Measurements from ENCODE around the gene ANKMY1.
"Not testable (repeated sequence)": the region's sequence is repeated elsewhere in the genome, so short reads cannot be mapped to it uniquely, and the experiment has no call there.

Gene ANKMY1

DNA sequence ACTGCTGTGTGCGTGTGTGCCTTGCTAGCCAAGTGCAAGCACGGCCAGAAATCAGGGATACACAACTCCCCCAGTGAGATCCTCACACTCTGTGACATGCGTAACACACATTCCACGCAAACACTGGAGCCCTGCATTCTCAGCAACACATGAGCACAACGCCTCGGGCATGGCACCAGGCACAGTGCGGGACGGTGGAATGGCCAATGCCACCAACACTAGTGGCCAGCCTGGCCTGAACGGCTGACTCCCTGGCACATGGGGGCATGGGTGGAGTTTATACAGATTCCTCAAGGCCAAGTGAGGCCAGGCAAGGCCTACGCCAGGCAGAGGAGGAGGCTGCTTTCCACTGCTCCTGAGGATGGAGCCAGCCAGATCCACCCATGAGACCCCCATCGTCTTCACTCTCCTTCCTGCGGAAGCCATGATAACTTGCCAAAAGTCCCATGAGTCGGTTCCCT is 56.2 kb downstream of the ANKMY1 start:
- no peak for DNase-seq

DNA sequence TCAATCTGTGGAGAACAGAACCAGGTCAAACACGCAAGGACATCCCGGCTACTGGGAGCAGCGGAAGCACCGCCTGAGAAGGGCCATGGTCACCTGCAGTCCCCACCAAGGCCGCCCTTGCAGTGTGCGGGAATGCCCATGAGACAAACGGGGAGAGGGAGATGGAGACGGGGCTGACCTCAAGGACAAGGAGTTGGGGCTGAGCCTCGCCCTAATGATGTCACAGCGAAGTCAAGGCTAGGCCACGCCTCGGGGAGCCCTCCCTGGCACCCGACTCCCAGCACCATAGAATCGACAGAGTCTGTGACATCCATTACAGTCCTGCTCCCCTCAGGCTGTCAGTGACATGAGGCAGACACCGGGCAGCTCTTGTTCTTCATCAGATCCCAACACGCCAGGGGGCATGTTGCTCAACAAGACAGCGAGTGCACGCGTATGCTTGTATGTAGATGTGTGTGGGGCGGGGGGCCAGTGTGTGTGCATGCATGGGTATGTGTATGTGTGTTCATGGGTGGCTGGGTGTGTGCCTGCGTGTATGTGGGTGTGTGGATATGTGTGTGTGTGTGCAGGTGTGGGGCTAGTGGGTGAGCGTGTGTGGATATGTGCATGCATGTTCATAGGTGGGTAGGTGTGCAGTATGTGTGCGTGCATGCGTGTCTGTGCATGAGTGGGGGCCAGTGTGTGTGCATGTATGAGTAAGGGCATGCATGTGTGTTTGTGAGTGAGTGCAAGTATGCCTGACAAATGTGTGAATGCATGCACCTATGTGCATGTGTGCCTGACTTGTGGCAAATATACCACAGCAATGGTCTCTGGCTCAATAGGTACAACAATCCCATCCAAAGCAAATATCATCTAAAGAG is 57.0 kb downstream of the ANKMY1 start:
- DNase-seq = no peak

GRCh38 chr2:240499309-240500301 is 58.2 kb downstream of the ANKMY1 start:
- no peak for DNase-seq

DNA sequence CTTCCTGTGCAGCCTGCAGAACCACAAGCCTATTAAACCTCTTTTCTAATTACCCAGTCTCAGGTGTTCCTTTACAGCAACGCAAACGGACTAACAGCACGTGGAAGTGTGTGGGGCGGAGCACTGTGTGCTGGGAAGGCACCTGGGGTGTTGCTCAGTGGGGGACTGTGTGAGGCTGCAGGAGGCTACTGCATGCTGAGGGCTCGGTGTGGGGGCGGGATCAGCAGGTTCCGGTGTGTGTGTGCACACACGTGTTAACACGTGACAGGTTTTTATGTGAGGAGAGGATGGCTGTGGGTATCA is 58.9 kb downstream of the ANKMY1 start:
- DNase-seq = no peak

GRCh38 chr2:240498171-240498957 is 59.4 kb downstream of the ANKMY1 start:
- DNase-seq = no peak

DNA sequence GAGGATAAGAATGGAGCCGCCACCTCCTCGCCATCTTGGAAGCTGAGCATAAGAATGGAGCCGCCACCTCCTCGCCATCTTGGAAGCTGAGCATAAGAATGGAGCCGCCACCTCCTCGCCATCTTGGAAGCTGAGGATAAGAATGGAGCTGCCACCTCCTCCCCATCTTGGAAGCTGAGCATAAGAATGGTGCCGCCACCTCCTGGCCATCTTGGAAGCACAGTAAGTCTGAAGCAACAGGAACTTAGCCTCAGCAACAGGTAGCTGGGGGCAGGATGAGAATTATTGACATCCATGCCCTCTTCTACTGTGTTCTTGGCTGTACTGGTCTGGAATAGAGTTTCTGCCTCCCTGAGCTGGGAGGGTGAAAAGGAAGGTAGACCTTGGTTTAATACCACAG is 60.7 kb downstream of the ANKMY1 start:
- DNase-seq = not testable (repeated sequence)

- DNase-seq = not testable (repeated sequence)
These were observed 62.8 kb downstream of the ANKMY1 start for GRCh38 chr2:240494942-240495341.

- DNase-seq = no peak
These were observed 63.5 kb downstream of the ANKMY1 start for GRCh38 chr2:240494194-240494793.

GRCh38 chr2:240491483-240491882 is 66.3 kb downstream of the ANKMY1 start:
- no peak for DNase-seq

DNA sequence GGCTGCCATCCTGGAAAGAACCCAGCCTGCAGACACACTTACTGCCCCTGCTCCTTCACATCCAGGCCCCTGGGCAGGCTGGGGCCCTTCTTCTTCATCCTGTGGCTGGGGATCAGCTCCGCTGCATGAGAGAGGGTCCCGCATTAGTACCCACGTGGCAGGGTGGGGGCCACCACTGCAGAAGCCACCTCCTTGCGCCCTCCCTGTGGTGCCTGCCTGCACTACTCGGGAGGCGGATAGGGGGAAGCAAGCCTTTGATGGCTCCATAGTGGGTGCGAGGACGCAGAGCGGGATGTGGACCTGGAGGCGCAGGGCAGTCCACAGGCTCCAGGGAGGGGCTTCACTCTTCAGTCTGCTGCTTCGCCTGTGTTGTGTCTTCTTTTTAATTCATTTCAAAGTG is 75.6 kb downstream of the ANKMY1 start:
- no peak for DNase-seq

- no peak for DNase-seq
These were observed 76.1 kb downstream of the ANKMY1 start for GRCh38 chr2:240481720-240482119.

DNA sequence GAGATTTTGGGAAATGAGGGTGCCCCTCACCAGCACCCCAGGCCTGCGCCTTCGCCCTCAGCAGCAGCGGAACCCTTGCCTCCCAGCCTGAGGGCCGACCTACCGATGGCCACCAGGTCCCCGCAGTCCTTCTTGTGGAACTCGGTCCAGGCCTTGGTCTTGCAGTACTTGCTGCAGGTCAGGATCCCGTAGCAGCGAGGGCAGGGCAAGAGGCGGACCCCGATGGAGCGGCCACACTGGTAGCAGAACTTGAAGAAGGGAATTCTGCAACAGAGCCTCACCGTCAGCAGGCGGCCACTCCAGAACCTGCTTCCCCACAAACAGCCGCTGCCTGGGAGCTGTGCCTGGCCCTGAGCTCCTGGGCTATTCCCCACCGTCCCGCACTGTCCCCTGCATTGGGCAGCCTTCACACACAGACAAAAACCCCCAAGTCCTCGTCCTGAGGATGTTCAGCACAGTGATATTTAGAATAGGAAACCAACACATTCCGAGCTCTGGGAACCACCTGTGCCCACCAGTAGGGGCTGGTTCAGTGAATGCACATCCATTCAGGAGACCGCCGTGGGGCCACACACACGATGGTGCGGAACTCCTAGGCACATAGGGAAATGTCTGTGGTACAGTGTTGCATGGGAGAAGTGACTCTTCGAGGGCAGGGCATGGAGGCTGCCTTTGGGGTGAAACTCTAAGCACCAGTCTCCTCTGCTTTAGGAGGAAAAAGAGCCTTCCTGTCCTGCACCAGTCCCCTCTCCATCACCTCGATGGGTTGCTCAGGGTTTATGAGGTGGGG is 76.8 kb downstream of the ANKMY1 start:
- no peak for DNase-seq

DNA sequence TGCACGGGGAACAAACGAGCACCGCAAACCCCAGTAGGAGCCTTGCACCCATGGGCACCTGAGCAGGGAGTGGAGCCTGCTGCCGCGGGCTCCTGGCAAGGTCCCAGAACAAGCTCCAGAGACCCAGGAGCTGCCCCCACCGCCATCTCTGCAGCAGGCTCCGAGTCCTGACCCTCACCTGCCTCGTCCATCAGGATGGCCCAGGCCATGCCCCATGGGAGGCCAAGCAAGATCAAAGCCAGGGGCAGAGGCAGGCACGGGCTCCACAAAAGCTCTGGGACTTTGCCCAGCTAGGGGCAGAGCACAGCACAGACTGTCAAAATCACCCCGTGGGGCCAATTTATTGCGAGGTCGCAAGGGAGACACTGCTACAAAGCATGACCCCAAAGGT is 78.7 kb downstream of the ANKMY1 start:
- no peak for DNase-seq

- DNase-seq = no peak
These were observed 79.3 kb downstream of the ANKMY1 start for GRCh38 chr2:240478346-240479110.

DNA sequence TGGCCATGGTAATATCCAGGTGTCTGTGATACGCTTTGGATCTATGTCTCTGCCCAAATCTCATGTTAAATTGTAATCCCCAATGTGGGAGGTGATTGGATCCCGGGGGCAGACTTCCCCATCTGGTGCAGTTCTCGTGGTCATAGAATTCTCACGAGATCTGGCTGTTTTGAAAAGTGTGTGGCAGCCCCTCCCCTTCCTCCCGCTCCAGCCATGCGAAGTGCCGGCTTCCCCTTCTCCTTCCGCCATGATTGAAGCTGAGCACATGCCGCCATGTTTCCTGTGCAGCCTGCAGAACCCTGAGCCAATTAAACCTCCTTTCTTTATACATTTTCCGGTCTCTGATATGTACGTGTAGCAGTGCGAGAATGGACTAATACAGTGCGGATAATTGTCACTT is 79.9 kb downstream of the ANKMY1 start:
- no peak for DNase-seq

DNA sequence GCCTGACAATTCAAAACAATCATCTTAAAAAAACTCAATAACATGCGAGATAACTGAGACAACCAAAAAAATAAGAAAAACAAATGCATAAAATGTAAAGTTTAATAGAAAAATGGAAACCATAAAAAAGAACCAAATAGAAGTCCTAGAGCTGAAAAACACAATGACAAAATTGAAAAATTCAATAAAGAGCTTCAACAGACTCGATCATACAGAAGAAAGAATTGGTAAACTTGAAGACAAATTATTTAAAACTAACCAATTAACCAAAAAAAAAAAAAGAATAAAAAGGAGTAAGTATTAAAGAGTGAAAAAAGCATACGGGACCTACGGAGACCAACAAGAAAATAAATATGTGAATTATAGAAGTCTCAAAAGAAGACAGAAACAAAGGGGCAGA is 84.6 kb downstream of the ANKMY1 start:
- no peak for DNase-seq

DNA sequence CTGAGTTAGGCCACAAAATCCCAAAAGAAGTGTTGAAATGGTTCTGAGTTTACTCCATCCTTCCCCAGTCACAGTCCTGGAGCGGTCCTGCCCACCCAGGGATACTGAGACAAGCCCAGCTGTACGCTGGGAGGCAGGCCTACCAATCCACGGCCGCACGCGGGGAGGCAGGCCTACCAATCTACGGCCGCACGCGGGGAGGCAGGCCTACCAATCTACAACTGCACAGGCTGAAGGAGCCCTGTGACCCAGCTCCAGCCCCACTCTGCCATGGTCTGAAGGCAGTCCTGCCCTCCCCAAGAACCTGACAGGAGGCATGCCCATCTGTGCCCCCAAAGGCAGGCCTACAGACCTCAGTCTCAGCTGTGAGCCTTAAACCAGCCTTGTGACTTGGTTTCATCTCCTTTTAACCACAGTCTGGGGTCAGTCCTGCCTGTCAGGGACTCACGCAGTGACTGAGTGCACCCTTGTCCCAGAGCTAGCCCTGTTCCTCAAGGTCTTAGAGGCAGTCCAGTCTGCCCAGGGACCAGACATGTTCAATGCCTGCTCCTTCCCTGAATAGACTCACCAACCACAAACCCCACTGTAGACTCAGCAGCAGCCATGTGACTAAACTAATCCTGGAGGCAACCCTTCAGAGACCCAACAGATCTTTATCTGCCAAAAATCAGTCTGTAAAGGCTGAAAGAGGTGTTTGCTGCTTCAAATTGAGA is 85.6 kb downstream of the ANKMY1 start:
- DNase-seq = no peak

DNA sequence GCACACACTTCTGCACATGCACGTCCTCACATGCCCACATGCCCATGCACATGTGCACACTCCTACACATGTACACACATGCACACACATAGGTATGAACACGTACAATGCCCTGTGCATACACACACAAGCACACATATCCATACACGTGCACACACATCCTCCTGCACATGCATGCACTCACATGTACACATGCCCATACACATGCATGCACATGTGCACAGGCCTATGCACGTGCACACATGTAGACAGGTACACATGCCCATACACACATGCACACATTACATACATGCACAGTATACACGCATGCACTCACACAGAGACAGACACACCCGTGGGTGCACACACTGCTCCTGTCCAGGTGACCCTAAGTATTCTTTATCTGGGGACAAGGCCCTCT is 88.0 kb downstream of the ANKMY1 start:
- no peak for DNase-seq

DNA sequence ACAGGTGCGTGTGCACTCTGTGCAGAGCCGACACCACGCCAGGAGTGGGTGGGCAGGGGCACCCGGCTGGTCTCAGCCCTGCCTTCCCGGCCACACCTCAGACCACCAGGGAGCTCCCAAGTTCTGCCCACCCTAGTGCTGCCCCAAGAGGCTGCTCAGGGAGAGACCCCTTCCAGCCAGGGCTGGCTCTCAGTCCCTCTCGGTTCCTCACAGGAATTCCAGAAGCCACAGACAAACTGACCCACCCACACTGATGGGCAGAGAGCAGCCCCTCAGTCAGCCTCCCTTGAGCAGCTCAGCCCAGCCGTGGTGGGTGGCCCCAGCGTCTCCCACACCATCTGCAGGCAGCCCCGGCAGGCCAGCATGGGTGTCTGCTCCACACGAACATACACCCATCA is 88.5 kb downstream of the ANKMY1 start:
- DNase-seq = no peak

Measured in NCI-H774 (cell line).